Amygdala (tissue), 56 donors: ENCODE data around the gene TRA2A.
"Not testable (repeated sequence)": the region's sequence is repeated elsewhere in the genome, so short reads cannot be mapped to it uniquely, and the experiment has no call there.

Source experiments
- DNase-seq, 56 donors: peaks; one replicate each; lab custom pipeline; 2025; lab: John Stamatoyannopoulos, UW

The TRA2A gene

DNA sequence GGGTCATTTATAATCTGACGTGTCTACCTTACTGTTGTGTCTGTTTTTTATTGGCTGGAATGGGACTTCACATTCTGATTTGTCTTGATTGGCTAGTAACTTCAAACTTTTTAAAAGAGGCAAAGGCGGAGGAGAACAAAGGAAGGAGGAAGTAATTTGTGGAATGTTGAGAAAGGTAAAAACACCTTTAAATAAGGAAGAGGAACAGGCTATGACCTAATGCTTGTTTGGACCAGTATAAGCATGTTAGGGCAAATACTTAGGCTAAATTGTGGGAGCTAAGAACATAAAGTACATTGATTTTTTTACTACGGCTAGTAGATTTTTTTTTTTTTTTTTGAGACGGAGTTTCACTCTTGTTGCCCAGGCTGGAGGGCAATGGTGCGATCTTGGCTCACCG lies 18.0 kb downstream of the TRA2A start:
- DNase-seq: not testable (repeated sequence)

DNA sequence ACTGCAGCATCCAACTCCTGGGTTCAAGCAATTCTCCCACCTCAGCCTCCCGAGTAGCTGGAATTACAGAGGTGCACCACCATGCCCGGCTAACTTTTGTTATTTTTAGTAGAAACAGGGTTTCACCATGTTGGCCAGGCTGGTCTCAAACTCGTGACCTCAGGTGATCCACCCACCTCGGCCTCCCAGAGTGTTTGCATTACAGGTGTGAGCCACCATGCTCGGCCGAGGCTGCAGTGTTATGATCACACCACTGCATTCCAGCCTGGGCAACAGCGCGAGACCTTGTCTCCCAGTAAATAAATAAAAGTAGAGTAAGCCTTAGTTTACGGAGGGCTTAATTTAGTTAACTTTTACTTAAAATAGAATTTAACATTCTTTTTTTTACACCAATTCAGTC lies 37.8 kb downstream of the TRA2A start:
- no peak for DNase-seq

DNA sequence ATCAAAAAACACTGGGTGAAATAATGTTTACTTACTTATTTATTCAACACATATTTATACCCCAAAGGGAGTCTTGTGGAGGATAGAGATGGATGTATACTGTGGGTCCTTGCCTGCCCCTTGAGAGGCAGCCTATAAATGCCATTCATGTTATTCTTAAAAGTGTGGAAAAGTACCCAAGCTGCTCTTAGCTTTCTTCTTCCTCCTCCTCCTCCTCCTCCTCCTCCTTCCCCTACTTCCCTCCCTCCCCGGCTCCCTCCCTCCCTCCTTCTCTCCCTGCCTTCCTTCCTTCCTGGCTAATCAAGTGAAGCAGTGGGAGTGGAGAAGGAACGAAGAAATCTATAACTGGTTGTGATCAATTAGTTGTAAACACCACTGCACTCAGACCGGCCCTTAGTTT lies 40.3 kb downstream of the TRA2A start:
- DNase-seq: no peak

DNA sequence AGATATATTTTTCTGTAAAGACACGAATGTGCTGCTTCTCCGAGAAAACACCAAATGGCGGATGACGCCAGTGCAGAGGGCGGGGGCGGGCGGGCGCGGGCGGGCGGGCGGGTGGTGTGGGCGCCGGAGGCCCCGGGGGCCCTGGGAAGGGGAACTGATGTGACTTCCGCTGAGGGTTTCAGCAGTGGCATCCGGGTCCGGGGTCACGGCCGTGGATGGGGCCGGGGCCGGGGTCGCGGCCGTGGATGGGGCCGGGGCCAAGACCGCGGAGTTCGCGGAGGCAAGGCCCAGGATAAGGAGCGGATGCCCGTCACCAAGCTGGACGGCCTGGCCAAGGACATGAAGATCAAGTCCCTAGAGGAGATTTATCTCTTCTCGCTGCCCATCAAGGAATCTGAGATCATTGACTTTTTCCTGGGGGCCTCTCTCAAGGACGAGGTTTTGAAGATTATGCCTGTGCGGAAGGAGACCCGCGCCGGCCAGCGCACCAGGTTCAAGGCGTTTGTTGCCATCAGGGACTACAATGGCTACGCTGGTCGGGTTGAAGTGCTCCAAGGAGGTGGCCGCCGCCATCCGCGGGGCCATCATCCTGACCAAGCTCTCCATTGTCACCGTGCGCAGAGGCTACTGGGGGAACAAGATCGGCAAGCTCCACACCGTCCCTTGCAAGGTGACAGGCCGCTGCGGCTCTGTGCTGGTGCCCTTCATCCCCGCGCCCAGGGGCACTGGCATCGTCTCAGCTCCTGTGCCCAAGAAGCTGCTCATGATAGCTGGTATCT lies 41.2 kb downstream of the TRA2A start:
- DNase-seq: peak in 32 of 56 donors; percentile 10 to 66 (median 30)

DNA sequence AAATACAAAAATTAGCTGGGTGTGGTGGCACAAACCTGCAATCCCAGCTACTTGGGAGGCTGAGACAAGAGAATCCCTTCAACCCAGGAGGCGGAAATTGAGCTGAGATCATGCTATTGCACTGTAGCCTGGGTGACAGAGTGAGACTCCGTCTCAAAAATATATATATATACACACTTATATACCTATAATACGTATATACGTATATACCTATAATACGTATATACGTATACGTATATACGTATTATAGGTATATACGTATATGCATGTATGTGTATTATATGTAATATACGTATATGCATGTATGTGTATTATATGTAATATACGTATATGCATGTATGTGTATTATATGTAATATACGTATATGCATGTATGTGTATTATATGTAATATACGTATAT lies 43.1 kb downstream of the TRA2A start:
- not testable (repeated sequence) for DNase-seq

DNA sequence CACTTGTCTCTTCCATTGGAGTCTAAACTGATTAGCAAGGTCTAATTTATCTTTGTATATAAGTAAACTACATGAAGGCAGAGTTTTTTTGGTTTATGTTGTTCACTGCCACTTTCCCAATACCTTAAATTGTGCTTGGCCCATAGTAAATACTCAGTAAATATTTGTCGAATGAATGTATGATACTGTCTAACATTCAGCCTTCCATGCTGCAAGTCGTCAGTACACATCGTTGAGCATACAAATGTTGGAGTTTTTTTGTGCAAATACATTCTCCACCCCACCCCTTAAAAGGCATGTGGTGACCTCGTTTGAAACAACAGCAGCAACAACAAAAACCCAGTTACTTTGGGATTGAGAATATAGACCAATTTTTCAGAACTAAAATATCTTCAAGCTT lies 44.1 kb downstream of the TRA2A start:
- no peak for DNase-seq

DNA sequence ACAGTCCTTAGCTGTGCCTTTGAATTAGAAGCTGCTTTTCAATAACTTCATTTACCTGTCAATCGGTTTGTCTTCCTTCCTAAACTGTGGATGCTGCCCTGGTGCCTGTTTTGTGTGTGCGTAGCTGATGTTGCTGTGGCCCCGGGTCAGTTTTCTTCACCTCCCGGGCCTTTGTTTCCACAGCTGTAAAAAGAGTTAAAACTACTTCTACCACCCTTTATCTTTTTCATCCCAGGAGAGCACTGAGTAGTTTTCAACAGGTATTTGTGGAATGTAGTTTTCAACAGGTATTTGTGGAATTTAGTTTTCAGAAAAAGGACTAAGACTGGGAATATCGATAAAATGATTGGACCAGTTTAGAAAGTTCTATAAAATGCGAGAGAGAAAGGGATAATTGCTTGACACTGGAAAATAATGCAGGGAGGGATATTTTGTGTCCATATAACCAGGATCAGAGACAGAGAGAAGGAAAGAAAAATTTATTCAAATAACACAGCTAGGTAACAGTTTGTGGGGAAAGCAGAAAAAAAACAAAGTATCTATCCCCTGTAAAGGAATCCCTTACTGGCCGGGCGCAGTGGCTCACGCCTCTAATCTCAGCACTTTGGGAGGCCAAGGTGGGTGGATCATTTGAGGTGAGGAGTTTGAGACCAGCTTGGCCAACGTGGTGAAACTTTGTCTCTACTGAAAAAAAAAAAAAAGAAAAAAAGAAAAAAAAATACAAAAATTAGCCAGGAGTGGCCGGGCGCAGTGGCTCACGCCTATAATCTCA lies 45.6 kb downstream of the TRA2A start:
- no peak for DNase-seq

DNA sequence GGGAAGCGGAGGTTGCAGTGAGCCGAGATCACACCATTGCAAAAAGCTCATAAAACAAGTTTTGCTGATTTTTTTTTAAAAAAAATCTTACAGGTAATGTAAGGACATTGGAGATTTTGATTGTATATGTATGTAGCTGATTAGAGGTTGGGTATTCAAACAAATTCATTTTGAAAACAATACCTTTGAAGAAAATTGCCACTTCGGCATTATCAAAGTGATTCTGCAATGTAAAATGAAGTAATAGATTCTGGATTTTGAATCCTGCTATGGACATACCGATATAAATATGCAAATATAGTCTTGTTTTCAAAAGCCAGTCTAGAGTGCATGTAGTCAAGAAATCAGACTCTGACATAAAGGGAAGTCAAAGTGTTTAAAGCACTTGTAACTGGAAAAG lies 49.1 kb downstream of the TRA2A start:
- no peak for DNase-seq

DNA sequence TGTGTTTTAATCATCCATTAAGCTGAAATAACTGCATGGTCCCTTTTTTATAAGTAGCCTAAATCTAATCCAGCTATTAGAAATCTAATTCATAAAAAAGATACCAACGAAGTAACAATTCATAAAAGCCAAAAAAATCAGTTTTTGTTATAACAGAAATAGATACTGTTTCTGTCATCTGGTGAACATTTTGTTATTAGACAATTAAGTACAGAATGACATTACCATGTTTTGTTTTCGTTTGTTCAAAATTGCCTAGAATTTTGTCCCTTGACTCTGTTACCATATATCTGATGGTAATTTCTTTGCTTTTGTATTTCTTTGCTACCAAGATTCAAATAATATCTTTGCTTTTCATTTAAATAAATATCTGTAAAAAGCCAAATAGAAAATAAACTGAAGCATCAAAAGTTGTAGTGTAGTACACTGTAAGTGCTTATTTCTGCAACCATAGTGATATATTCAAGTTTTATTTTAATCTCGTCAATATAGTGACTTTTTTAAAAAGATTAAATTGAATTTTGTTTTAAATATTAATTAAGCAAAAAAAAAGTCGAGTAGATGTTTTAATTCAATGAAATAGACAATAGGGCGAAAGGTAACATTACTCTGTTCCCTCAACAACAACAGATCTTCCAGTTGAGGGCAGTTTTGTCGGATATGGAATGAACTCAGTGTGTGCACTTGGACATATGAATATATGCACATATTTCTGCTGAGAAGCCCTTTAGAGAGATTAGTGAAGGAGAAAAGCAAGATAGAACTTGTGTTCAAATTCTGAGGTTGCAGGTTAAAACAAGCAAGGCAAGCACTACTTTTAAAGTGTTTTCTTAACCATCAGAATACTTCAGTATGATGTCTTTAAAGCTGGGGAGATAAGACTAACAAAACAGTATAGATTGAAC lies 53.6 kb downstream of the TRA2A start:
- no peak for DNase-seq

DNA sequence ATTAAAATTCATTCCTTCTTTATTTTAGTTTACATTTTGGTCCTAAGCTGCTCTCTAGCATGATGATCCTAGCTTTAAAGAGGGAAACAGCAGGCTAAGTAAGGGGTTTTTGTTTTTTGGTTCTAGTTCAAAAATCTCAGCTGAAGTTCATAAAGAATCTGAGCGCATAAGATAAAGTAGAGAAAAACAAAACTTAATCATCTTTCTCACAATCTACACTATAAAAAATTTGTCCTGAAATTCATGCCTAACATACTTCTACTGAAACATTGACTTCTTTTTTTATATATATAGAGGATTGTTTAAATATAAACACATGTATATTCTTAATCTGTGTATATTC lies 54.7 kb downstream of the TRA2A start:
- no peak for DNase-seq

DNA sequence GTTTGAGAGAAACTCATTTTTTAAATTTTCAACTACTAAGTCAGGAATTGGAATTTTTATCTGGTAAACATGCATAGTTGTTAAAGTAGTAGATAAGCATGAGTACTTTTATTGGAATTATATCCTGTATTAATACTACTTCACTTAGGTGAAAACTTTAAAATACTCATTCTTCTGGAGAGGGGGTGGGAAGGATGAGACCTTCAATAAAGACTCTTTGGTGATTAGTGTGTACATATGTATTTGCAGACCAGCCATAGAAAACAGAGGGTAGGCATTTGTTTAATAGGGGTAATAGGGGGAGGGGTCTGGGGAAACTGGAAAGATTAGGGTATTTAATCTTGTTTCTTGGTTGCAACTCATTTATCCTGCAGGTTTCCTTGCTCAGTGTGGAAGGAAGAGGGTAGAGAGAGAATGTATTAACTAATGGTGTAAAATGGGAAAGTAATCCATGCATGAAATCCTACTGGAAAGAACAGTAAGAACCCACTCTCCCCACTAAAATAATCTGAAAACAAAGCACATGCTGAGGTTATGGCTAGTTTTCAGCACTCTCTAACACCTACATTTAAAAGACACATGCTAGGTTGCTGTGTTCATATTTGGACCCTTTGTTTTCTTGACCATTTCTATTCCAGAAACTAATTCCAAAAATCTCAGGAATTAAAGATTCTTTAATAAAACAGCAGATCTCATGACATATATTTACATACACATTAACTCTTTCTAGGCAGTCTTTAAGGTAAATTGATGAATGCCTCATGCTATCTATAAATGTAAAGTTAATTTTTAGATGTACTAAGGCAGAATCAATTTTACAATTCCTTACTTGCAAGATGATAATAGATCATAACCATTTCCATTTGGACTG lies 55.3 kb downstream of the TRA2A start:
- no peak for DNase-seq

DNA sequence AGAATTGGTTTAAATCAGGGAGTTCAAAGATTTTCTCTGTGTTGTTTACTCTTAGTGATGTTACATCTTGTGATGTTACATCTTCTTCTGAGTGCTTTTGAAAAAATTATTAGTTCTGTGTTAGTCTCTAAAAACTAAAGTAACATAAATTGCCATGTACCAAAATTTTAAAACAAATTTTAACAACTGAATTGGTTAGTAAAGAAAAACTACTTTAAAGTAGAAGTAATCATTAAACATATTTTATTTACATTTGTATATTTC lies 56.3 kb downstream of the TRA2A start:
- DNase-seq: no peak

DNA sequence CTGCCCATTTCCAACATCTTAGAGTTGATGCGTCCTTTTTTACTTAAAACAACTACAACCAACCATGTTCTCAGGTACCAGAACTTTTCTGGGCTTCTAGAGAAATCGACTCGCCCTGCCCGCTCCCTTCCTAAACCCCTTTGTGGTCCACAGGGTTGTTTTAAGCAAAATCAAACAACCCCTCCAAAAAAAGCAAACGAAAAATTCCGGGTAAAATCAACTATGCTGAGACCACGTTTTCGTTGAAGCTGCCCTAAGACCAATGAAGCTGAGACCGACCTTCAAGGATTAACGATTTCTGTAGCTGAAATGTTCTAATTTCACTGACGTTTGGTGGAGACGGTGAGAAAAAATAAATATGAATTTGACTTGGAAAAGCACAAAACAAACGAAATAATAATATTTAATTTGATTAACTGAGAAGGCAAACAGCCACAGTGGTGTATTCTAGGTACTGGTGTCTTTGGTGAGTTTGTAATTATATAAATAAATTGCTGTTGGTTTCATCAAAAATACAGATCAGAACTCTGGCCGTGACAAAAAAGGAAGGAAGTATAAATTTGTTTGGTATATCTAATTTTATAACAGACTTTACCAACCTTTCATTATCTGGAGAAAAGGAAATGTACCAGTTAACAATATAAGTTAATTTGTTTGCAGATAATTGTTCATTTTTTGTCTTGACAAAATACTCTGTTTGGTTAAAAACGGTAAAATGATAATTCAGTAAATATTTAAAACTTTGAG lies 56.8 kb downstream of the TRA2A start:
- no peak for DNase-seq

DNA sequence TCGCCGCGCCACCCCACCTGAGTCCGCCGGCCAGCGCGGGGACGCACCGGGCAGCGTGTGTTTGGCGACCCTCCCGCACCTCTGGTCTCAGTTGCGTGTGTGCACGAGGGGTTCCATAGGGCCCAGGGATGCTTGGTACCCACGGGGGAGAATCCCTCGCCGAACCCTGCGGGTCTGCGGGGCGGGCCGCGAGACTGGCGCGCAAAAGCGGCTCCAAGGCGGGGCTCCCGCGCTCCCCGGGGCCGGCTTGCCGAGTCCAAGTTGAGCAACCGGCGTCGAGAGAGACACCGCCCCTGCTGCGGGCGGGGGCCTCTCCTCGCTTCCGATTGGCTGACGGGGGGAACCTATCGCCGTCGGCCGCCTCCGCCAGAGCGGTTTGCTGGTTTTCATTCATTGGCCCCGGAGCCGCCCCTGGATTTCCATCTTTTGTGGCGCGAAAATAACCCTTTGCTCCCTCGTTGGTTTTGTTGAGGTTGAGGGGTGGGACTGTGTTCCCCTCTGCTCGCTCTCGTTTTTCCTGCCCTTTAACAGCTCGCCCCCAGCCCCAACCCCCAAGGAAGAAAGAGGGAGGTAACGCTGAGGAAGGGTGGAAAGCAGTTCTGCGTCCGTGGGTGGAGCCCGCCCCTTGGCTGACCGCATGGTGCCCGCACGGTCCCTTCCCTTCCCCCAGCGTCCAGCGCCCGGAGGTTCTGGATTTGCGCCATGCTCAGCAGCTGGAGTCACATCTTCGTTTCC lies 57.5 kb downstream of the TRA2A start:
- peak in 2 of 56 donors; percentile 11 to 48 for DNase-seq

DNA sequence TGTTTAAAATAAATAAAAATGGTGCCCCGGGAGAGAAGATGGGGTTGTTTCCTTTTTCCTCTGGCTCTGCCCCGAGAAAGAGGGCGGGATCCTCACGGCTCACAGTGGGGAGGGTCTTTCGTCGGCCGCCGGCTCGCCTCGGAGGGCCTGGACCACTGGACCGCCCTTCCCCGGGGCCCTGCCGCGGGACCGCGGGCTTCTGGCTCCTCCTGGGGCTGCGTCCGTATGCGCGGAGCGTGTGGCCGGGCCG lies 58.0 kb downstream of the TRA2A start:
- no peak for DNase-seq

DNA sequence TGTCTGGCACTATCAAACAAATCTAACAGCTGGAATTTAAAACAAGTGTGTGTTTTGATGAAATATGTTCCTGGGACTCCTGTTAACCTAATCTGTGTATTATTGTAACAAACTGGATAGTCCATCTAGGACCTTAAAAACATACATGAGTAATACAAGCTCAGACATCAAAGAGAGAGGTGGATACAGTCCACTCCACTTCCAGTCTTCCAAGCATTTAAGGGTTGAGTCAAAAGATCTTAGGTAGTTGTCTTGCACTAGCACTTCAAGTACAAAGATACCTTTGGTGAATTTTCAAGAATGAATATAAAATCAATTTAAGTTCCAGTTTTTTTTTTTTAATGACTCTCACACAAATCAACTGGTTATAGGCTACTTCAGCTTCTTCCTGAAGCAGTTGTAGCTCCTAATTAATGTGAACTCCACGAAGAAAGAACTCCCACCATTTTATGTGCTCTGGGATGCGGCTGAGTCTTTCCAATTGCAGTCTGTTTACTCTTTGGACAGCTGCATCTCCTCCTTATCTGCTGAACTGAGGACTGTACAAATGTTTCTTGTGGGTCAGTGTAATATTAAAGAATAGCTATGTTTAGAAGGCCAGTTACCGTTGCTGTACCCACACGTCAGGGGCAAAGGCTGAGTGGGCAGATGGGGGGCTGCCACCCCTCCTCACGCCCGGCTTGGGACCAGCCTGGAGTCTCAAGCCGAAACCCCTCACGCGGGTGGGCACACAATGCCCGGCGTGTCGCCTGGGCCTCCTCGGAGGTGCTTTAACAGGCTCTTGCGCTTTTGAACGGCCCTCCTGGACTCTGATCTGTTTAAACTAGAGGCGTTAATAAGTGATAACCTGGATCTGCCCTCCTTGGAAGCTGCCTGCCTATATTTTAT lies 58.6 kb downstream of the TRA2A start:
- no peak for DNase-seq

DNA sequence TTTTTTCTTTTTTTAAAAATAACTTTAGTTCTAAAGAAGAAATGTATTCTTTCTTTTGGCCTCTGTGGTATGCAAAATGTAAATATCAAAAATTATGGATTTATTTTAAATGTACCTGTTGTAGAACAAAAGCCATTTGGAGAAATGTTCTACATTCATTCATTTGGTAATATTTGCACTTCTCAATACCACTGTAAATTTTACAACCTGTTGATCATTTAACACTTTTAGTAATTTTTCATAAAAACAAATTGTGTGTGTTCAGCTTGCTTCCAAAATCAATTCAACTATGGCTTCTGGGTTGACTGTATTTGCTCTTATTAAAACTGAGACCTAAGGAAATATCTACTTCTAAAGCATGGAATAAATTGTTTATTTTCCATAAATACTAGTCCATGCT lies 59.2 kb downstream of the TRA2A start:
- DNase-seq: no peak

DNA sequence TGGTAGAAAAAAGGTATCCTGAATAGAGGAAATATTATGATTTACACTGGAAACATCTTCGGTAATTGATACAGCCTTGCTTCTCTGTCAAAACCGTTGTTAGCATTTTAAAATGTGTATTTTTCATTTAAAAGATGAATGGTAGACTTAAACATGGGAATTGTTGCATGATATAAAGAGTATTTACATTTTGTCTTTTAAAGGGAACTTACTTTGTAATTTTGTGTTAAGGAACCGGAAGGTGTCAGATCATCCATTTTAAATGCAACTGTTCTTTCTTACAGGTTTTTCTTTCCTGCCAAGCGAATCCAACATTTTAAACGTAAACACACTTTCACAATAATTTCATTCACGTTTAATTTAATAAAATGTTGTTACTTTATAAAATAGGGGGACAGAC lies 59.7 kb downstream of the TRA2A start:
- DNase-seq: no peak
